ENCODE measurements around the gene RSBN1L.
"Not testable (repeated sequence)": the region's sequence is repeated elsewhere in the genome, so short reads cannot be mapped to it uniquely, and the experiment has no call there.

The RSBN1L gene

DNA sequence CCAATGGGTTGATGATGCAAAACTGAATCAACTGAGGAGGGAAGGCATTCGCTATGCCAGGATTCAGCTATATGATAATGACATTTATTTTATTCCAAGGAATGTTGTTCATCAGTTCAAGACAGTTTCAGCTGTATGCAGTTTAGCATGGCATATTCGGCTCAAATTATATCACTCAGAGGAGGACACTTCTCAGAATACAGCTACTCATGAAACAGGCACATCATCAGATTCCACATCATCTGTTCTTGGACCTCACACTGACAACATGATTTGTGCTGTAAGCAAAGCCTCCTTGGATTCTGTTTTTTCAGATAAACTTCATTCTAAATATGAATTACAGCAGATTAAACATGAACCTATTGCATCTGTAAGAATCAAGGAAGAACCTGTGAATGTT is 82.3 kb downstream of the RSBN1L start:
- DNase-seq: no peak

GRCh38 chr7:77782383-77782782 is 86.1 kb downstream of the RSBN1L start:
- no peak for DNase-seq

DNA sequence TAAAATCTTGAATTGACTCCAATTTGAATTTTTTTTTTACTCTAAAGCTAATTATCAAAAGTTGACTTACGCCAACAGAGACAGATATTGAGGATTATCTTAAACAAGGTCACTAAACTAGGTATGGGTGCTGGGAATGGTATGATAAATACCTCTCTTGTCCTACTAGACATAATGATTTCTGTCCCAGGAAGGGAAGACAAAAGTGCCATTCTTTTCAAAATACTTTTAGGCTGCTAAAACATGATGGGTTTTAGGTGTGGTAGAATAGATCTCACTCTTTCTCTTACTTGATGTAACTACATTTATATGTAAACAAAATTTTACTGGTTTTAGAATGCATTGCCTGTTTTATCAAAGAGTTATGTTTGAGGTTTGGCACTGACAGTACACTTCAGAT is 86.9 kb downstream of the RSBN1L start:
- no peak for DNase-seq

- DNase-seq: no peak
Measured at GRCh38 chr7:77783545-77783944, 87.3 kb downstream of the RSBN1L start.

- DNase-seq: not testable (repeated sequence)
Measured at GRCh38 chr7:77784426-77784825, 88.2 kb downstream of the RSBN1L start.

DNA sequence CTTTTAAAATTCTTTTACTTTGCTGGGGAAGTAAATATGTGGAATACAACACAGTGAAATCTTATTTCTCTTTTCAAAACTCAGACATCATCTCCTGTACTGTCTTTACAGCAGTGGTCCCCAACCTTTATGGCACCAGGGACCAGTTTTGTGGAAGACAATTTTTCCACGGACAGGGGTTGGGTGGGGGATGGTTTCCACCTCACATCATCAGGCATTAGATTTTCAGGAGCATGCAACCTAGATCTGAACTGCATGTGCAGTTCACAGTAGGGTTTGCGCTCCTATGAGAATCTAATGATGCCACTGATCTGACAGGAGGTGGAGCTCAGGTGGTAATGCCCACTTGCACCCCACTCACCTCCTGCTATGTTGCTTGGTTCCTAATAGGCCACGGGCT is 89.8 kb downstream of the RSBN1L start:
- DNase-seq: no peak

GRCh38 chr7:77786741-77787140 is 90.5 kb downstream of the RSBN1L start:
- DNase-seq: no peak

DNA sequence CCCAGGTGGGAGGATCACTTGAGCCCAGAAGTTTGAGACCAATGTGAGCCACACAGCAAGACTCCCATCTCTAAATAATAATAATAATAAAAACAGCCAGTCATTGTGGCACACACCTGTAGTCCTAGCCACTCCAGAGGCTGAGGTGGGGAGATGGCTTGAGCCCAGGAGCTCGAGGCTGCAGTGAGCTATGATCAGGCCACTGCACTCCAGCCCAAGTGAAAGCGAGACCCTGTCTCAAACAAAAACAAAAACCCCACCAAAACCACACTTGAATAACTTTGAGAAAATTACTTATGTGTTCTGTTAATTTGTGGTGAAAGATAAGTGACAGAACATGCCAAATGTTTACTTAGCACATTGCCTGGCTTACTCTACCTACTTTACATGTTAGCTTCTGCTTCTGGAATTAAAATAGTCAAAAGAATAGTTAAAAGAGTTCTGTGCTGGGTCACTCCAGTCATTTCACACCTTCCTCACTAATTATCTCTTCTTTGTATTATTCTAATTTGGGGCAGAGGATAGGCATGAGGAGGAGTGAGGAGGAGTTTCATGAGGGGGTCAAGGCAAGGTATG is 92.2 kb downstream of the RSBN1L start:
- DNase-seq: no peak

GRCh38 chr7:77791336-77791735 is 95.1 kb downstream of the RSBN1L start:
- DNase-seq: no peak

- no peak for DNase-seq
Measured at GRCh38 chr7:77791956-77792355, 95.7 kb downstream of the RSBN1L start.

- DNase-seq: no peak
Measured at GRCh38 chr7:77794000-77794399, 97.7 kb downstream of the RSBN1L start.

DNA sequence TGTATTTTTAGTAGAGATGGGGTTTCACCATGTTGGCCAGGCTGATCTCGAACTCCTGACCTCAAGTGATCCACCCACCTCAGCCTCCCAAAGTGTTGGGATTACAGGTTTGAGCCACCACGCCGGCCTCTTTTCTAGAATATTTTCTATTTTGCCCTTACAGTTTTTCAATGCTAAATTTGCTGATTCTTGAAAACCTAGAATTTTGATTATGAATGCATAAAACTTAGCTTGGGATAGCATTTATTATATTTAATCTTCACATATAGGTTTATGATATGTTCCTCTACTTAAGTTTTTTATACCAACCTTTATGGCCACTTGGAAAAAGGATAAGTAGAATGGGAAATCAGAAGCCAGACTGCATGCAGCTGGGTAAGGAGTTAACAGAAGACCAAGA is 99.8 kb downstream of the RSBN1L start:
- no peak for DNase-seq

- no peak for DNase-seq
Measured at GRCh38 chr7:77796960-77797359, 100.7 kb downstream of the RSBN1L start.

DNA sequence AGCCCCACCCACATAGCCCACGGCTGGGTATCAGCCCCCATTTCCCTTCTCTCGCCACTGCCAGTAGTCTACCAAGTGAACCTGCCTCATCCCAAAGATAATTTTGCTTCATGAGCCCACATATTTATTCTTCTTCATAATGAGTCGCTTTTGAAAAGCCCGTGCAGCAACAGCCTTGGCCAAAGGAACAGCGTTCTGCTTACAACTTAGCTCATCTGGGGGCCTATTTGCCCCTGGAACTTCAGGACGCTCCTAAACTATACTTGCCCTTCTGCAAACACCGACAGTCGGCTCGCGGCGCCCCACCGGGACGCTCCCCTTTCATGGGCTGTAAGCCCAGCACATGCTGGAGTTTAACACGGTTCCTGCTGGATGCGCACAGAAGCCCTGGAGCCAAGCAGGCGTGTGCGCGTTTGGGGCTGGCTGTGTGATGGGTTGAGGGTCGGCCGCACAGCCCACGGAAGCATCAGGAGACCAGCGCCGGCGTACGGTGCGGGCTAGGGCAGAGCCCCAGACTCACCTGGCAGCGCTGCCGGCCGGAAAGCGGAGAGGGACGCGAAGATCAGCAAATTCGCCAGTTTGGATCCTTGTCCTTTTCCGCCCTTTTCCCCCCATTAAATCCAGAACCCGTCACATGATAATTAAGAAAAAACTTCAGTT is 101.6 kb downstream of the RSBN1L start:
- no peak for DNase-seq

DNA sequence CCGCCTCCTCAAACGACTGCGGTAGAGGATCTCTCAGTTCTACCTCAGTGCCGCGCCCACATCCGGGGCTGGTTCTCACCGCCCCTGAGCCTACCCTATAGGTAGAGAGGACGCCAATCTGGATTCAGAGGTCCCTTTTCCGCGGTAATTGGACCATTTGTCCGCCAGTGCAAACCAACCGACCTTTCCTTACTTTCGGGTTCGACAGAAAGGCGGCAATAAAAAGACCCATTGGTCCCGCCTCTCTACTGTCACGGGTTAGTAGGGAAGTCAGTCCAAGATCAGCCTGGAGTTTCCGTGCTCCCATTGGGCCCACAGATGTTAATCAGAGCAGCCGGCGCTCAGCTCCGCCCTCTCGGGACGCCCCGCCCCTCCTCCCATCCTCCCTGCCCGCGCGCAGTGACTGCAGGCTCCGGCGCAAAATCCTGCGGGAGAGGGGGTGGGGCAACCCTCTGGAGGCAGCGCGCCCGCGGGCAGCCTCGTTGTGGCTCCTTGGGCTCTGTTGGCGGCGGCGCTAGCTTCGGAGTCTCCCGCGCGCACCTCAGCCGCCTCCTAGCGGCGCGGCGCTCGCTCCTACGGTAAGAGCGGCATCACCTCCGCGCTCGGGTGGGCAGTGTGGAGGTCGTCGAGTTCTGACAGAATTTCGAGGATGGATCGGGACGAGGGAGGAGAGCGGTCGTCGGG is 102.3 kb downstream of the RSBN1L start, which contains the start of the genes PHTF2 and TMEM60:
TSS of gene PHTF2 (plus strand) at position 380 of the 684 bp plus-strand sequence.
TSS of gene TMEM60 (minus strand) at position 41 of the 684 bp plus-strand sequence. CDS start 4,061 bp downstream, outside the sequence.
- peak; percentile 94 to 97 for DNase-seq

- DNase-seq: peak in 1 of 2 donors; percentile 33
Measured at GRCh38 chr7:77799078-77799964, 103.1 kb downstream of the RSBN1L start.

DNA sequence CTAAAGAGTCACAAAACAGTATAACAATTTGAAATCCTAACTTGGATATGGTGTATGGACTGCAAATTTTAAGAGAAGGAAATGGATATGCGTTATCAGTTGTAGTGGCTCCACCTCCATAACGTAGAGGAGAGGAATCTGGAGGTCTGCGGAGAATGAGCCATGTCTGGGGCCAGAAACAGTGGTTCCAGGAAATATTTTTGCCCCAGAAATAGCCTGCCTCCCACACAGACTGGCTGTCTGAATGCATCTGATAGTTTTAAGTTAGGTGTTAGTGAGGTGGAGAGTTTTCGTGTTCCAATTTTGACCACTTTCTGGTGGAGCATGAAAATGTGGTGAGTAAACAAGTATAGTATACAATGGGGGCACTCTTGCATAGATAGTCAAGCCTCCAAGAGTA is 103.9 kb downstream of the RSBN1L start:
- DNase-seq: peak in 1 of 2 donors; percentile 21

DNA sequence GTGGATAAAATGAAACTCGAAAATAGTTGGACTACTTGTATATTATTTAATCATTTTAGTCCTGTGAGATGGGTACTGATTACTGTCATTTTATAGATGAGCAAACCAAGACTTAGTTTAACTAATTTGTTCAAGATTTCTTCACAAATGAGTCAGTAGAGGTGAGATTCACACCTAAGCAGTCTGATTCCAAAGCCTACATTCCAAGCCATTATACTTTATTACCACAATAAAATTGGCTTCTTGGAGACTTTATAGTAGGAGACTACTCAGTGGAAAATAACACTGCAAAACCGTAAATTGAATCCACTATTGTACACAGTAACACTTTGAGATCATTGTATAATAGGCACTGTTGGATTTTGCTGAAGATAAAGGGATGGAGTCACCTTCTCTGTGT is 104.5 kb downstream of the RSBN1L start:
- DNase-seq: no peak

- DNase-seq: peak in 1 of 2 donors; percentile 57
Measured at GRCh38 chr7:77802557-77803405, 106.5 kb downstream of the RSBN1L start.

GRCh38 chr7:77806425-77806824 is 110.2 kb downstream of the RSBN1L start:
- DNase-seq: no peak

GRCh38 chr7:77808517-77808916 is 112.3 kb downstream of the RSBN1L start:
- no peak for DNase-seq
